WTC11 (cell line): ENCODE measurements around the gene ACP5. TPM values are rescaled to one million over a fixed set of nuclear protein-coding genes. Genes with fewer than 3 reads are reported as not detected.
A peak's percentile ranks its signal among the peaks of the same experiment; 100 is the strongest.

Experiments used
- E2F1 ChIP-seq: sonication (generic); formaldehyde crosslinking; IDR thresholded peaks from 2 replicates; pipeline ENCODE4 v1.8.0; 2022; ENCODE audit warnings: mild to moderate bottlenecking, missing genetic modification reagents
- ETV6 ChIP-seq: sonication (generic); formaldehyde crosslinking; IDR thresholded peaks from 2 replicates; pipeline ENCODE4 v1.8.1; 2022; ENCODE audit warnings: mild to moderate bottlenecking, missing genetic modification reagents
- GABPB1 ChIP-seq: sonication (generic); formaldehyde crosslinking; IDR thresholded peaks from 2 replicates; pipeline ENCODE4 v1.8.1; 2023; ENCODE audit warnings: mild to moderate bottlenecking, missing genetic modification reagents
- GRHL2 ChIP-seq: fragments of 250-450 bp; sonication (Bioruptor Pico); IDR thresholded peaks from 2 replicates; pipeline ENCODE4 v1.8.0; 2022; ENCODE audit warnings: mild to moderate bottlenecking, moderate library complexity; ENCODE audit not compliant: insufficient replicate concordance, severe bottlenecking
- JAZF1 ChIP-seq: fragments of 250-450 bp; sonication (Bioruptor Pico); IDR thresholded peaks from 2 replicates; pipeline ENCODE4 v1.9.0; 2021; ENCODE audit warnings: moderate library complexity, mild to moderate bottlenecking, inconsistent platforms
- MAX ChIP-seq: sonication (generic); formaldehyde crosslinking; IDR thresholded peaks from 2 replicates; pipeline ENCODE4 v1.8.0; 2022; ENCODE audit warnings: mild to moderate bottlenecking, missing genetic modification reagents
- NFATC4 ChIP-seq: fragments of 250-450 bp; sonication (Bioruptor Pico); IDR thresholded peaks from 2 replicates; pipeline ENCODE4 v1.9.0; 2021; ENCODE audit warnings: mild to moderate bottlenecking
- NR1H2 ChIP-seq: sonication (generic); formaldehyde crosslinking; IDR thresholded peaks from 2 replicates; pipeline ENCODE4 v1.9.0; 2021; ENCODE audit warnings: mild to moderate bottlenecking, moderate library complexity, missing genetic modification reagents
- PREB ChIP-seq: sonication (generic); formaldehyde crosslinking; IDR thresholded peaks from 2 replicates; pipeline ENCODE4 v1.8.1; 2022; ENCODE audit warnings: mild to moderate bottlenecking, missing genetic modification reagents, moderate library complexity, borderline replicate concordance
- SMAD4 ChIP-seq: sonication (generic); formaldehyde crosslinking; IDR thresholded peaks from 2 replicates; pipeline ENCODE4 v1.8.0; 2022; ENCODE audit warnings: mild to moderate bottlenecking, missing genetic modification reagents
- SOX15 ChIP-seq: fragments of 250-450 bp; sonication (Bioruptor Pico); IDR thresholded peaks from 2 replicates; pipeline ENCODE4 v1.9.0; 2021; ENCODE audit warnings: mild to moderate bottlenecking
- SP1 ChIP-seq: sonication (generic); formaldehyde crosslinking; conservative IDR thresholded peaks from 2 replicates; pipeline ENCODE4 v1.8.1; 2022; ENCODE audit warnings: missing genetic modification reagents
- ZNF121 ChIP-seq: sonication (generic); formaldehyde crosslinking; IDR thresholded peaks from 2 replicates; pipeline ENCODE4 v1.8.0; 2023; ENCODE audit warnings: missing genetic modification reagents
- ZNF263 ChIP-seq: sonication (generic); formaldehyde crosslinking; IDR thresholded peaks from 2 replicates; pipeline ENCODE4 v1.8.1; 2022; ENCODE audit warnings: low read depth, mild to moderate bottlenecking, moderate library complexity, missing genetic modification reagents
- ZNF671 ChIP-seq: fragments of 250-450 bp; sonication (Bioruptor Pico); IDR thresholded peaks from 2 replicates; pipeline ENCODE4 v1.8.0; 2021; ENCODE audit warnings: mild to moderate bottlenecking
- total RNA-seq: library from RNA; stranded (reverse); gene quantifications from 3 replicates; pipeline ENCODE4 v1.2.3, GENCODE V29; 2021
- TF ChIP-seq, protein P1 (sequence below): fragments of 200-600 bp; IDR thresholded peaks from 2 replicates; pipeline ENCODE4 v1.8.0; 2022; ENCODE audit warnings: antibody characterized with exemption
- TF ChIP-seq, protein P2 (sequence below): fragments of 250-450 bp; sonication (Bioruptor Pico); conservative IDR thresholded peaks from 2 replicates; pipeline ENCODE4 v1.9.0; 2021; ENCODE audit warnings: mild to moderate bottlenecking
- TF ChIP-seq, protein P3 (sequence below): fragments of 250-450 bp; sonication (Bioruptor Pico); IDR thresholded peaks from 2 replicates; pipeline ENCODE4 v1.9.0; 2021; ENCODE audit warnings: mild to moderate bottlenecking
- TF ChIP-seq, protein P4 (sequence below): sonication (generic); formaldehyde crosslinking; IDR thresholded peaks from 2 replicates; pipeline ENCODE4 v1.8.1; 2023; ENCODE audit warnings: mild to moderate bottlenecking, missing genetic modification reagents, moderate library complexity
- TF ChIP-seq, protein P5 (sequence below): fragments of 250-450 bp; sonication (Bioruptor Pico); IDR thresholded peaks from 2 replicates; pipeline ENCODE4 v1.9.0; 2021; ENCODE audit warnings: moderate library complexity, mild to moderate bottlenecking, inconsistent platforms, borderline replicate concordance
- TF ChIP-seq, protein P6 (sequence below): fragments of 250-450 bp; sonication (Bioruptor Pico); IDR thresholded peaks from 2 replicates; pipeline ENCODE4 v1.9.0; 2021; ENCODE audit warnings: mild to moderate bottlenecking, borderline replicate concordance
- TF ChIP-seq, protein P7 (sequence below): sonication (generic); formaldehyde crosslinking; IDR thresholded peaks from 2 replicates; pipeline ENCODE4 v1.8.1; 2023; ENCODE audit warnings: mild to moderate bottlenecking, missing genetic modification reagents

Gene ACP5
- total RNA-seq, 1 experiment from 2014 or later = 8.6 TPM

GRCh38 chr19:11535792-11536595, 41.5 kb downstream of the ACP5 start (continued):
- no peak for TF ChIP-seq ZNF671 (CRISPR knock-in tag)
- TF ChIP-seq MAX (CRISPR knock-in tag) = no peak
- TF ChIP-seq, protein P1, sequence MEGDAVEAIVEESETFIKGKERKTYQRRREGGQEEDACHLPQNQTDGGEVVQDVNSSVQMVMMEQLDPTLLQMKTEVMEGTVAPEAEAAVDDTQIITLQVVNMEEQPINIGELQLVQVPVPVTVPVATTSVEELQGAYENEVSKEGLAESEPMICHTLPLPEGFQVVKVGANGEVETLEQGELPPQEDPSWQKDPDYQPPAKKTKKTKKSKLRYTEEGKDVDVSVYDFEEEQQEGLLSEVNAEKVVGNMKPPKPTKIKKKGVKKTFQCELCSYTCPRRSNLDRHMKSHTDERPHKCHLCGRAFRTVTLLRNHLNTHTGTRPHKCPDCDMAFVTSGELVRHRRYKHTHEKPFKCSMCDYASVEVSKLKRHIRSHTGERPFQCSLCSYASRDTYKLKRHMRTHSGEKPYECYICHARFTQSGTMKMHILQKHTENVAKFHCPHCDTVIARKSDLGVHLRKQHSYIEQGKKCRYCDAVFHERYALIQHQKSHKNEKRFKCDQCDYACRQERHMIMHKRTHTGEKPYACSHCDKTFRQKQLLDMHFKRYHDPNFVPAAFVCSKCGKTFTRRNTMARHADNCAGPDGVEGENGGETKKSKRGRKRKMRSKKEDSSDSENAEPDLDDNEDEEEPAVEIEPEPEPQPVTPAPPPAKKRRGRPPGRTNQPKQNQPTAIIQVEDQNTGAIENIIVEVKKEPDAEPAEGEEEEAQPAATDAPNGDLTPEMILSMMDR = peak; percentile 95
- peak; percentile 94 for TF ChIP-seq SP1
- no peak for TF ChIP-seq NR1H2
- TF ChIP-seq, protein P2, sequence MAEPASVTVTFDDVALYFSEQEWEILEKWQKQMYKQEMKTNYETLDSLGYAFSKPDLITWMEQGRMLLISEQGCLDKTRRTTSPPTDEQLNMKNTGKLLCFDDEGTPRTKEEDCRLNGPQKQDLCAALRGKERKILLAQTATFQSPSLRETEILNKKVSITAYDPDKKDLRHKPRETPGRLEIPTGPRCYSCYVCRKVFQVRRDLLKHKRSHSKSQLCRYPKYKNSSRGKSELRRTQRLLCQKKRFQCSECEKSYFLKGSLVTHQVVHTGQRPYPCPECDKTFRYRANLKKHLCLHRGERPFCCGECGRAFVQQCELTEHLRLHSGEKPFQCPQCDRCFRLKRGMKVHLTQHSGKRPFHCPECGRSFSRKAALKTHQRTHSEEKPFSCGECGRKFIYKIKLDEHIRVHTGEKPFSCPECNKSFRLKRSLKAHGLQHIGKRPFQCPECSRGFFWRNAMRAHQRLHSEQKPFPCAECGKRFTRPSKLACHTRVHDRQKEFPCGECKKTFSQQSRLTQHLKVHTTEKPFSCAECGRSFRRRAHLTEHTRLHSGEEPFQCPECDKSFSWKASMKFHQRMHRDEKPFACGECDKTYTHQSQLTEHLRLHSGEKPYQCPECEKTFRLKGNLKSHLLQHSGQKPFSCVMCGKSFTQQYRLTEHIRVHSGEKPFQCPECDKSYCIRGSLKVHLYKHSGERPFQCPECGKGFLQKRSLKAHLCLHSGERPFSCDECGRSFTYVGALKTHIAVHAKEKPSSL (CRISPR knock-in tag) = no peak
- TF ChIP-seq SOX15 (CRISPR knock-in tag) = no peak
- TF ChIP-seq ZNF121 = no peak
- no peak for TF ChIP-seq PREB (CRISPR knock-in tag)
- TF ChIP-seq ETV6 (CRISPR knock-in tag) = 0 out of 2 replicates have a peak, but pooled peaks have one; percentile 29
- TF ChIP-seq, protein P3, sequence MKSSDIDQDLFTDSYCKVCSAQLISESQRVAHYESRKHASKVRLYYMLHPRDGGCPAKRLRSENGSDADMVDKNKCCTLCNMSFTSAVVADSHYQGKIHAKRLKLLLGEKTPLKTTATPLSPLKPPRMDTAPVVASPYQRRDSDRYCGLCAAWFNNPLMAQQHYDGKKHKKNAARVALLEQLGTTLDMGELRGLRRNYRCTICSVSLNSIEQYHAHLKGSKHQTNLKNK (CRISPR knock-in tag) = no peak
- no peak for TF ChIP-seq E2F1 (CRISPR knock-in tag)
- TF ChIP-seq, protein P4, sequence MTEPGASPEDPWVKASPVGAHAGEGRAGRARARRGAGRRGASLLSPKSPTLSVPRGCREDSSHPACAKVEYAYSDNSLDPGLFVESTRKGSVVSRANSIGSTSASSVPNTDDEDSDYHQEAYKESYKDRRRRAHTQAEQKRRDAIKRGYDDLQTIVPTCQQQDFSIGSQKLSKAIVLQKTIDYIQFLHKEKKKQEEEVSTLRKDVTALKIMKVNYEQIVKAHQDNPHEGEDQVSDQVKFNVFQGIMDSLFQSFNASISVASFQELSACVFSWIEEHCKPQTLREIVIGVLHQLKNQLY (CRISPR knock-in tag) = no peak
- TF ChIP-seq SMAD4 (CRISPR knock-in tag) = no peak
- TF ChIP-seq NFATC4 = no peak
- no peak for TF ChIP-seq GABPB1
- TF ChIP-seq, protein P5, sequence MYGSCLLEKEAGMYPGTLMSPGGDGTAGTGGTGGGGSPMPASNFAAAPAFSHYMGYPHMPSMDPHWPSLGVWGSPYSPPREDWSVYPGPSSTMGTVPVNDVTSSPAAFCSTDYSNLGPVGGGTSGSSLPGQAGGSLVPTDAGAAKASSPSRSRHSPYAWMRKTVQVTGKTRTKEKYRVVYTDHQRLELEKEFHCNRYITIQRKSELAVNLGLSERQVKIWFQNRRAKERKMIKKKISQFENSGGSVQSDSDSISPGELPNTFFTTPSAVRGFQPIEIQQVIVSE (CRISPR knock-in tag) = no peak
- TF ChIP-seq, protein P6, sequence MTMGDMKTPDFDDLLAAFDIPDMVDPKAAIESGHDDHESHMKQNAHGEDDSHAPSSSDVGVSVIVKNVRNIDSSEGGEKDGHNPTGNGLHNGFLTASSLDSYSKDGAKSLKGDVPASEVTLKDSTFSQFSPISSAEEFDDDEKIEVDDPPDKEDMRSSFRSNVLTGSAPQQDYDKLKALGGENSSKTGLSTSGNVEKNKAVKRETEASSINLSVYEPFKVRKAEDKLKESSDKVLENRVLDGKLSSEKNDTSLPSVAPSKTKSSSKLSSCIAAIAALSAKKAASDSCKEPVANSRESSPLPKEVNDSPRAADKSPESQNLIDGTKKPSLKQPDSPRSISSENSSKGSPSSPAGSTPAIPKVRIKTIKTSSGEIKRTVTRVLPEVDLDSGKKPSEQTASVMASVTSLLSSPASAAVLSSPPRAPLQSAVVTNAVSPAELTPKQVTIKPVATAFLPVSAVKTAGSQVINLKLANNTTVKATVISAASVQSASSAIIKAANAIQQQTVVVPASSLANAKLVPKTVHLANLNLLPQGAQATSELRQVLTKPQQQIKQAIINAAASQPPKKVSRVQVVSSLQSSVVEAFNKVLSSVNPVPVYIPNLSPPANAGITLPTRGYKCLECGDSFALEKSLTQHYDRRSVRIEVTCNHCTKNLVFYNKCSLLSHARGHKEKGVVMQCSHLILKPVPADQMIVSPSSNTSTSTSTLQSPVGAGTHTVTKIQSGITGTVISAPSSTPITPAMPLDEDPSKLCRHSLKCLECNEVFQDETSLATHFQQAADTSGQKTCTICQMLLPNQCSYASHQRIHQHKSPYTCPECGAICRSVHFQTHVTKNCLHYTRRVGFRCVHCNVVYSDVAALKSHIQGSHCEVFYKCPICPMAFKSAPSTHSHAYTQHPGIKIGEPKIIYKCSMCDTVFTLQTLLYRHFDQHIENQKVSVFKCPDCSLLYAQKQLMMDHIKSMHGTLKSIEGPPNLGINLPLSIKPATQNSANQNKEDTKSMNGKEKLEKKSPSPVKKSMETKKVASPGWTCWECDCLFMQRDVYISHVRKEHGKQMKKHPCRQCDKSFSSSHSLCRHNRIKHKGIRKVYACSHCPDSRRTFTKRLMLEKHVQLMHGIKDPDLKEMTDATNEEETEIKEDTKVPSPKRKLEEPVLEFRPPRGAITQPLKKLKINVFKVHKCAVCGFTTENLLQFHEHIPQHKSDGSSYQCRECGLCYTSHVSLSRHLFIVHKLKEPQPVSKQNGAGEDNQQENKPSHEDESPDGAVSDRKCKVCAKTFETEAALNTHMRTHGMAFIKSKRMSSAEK (CRISPR knock-in tag) = no peak
- no peak for TF ChIP-seq JAZF1 (CRISPR knock-in tag)
- TF ChIP-seq, protein P7, sequence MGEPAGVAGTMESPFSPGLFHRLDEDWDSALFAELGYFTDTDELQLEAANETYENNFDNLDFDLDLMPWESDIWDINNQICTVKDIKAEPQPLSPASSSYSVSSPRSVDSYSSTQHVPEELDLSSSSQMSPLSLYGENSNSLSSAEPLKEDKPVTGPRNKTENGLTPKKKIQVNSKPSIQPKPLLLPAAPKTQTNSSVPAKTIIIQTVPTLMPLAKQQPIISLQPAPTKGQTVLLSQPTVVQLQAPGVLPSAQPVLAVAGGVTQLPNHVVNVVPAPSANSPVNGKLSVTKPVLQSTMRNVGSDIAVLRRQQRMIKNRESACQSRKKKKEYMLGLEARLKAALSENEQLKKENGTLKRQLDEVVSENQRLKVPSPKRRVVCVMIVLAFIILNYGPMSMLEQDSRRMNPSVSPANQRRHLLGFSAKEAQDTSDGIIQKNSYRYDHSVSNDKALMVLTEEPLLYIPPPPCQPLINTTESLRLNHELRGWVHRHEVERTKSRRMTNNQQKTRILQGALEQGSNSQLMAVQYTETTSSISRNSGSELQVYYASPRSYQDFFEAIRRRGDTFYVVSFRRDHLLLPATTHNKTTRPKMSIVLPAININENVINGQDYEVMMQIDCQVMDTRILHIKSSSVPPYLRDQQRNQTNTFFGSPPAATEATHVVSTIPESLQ (CRISPR knock-in tag) = no peak
- no peak for TF ChIP-seq ZNF263
- no peak for TF ChIP-seq GRHL2 (CRISPR knock-in tag)
